ENCODE measurements around the gene AIRE. TPM values are rescaled to one million over a fixed set of nuclear protein-coding genes. Genes with fewer than 3 reads are reported as not detected.

Gene AIRE
- total RNA-seq, 6 donors from 2014 or later = not detected

DNA sequence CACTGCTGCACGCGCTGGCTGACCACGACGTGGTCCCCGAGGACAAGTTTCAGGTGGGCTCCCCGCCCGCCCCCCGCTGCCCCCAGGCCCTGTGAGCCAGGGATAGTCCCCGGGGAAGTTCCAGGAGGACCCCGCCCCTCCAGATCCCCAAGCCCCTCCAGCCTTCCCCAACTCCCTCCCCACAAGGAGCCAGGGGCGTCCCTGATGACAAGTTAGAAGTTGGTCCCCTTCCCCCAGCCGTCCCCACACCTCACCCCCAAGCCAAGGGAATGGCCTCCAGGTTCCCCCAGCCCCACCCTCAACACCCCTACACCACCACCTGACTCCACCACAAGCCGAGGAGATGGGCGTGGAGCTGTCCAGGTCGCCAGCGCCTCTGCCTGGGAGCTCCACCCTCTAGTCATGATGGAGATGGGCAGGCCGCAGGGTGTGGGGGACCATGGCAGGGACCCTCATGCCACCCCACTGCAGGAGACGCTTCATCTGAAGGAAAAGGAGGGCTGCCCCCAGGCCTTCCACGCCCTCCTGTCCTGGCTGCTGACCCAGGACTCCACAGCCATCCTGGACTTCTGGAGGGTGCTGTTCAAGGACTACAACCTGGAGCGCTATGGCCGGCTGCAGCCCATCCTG is 525 bp downstream of the AIRE start:
- Histone ChIP-seq H3K9me3 (no peaks in the 10 kb centered on the region), H3K4me3 (no peak overlapping the region), H3K27ac (no peak overlapping the region), H3K4me1 (peaks cover 5 to 12% (median 8%) of the 10 kb centered on the region in 4 donors), H3K36me3 (no peaks in the 10 kb centered on the region), H3K27me3 (peaks cover 0 to 20% (median 3%) of the 10 kb centered on the region in 4 donors)
- DNase-seq (peak in 1 of 2 donors; percentile 66), ATAC-seq (ENCODE audit: low FRiP score in 2 of 2) (no peak)
- 66 to 76% methylated on average over 6 to 18 of the region's 21 CpGs for WGBS, 2 donors
- TF ChIP-seq POLR2A (IDR thresholded peaks at IDR 0.05) (no peak), POLR2AphosphoS5 (IDR thresholded peaks at IDR 0.05) (no peak), EP300 (IDR thresholded peaks at IDR 0.05) (no peak)
- TF ChIP-seq, protein P1, sequence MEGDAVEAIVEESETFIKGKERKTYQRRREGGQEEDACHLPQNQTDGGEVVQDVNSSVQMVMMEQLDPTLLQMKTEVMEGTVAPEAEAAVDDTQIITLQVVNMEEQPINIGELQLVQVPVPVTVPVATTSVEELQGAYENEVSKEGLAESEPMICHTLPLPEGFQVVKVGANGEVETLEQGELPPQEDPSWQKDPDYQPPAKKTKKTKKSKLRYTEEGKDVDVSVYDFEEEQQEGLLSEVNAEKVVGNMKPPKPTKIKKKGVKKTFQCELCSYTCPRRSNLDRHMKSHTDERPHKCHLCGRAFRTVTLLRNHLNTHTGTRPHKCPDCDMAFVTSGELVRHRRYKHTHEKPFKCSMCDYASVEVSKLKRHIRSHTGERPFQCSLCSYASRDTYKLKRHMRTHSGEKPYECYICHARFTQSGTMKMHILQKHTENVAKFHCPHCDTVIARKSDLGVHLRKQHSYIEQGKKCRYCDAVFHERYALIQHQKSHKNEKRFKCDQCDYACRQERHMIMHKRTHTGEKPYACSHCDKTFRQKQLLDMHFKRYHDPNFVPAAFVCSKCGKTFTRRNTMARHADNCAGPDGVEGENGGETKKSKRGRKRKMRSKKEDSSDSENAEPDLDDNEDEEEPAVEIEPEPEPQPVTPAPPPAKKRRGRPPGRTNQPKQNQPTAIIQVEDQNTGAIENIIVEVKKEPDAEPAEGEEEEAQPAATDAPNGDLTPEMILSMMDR (IDR thresholded peaks at IDR 0.05) = no peak

DNA sequence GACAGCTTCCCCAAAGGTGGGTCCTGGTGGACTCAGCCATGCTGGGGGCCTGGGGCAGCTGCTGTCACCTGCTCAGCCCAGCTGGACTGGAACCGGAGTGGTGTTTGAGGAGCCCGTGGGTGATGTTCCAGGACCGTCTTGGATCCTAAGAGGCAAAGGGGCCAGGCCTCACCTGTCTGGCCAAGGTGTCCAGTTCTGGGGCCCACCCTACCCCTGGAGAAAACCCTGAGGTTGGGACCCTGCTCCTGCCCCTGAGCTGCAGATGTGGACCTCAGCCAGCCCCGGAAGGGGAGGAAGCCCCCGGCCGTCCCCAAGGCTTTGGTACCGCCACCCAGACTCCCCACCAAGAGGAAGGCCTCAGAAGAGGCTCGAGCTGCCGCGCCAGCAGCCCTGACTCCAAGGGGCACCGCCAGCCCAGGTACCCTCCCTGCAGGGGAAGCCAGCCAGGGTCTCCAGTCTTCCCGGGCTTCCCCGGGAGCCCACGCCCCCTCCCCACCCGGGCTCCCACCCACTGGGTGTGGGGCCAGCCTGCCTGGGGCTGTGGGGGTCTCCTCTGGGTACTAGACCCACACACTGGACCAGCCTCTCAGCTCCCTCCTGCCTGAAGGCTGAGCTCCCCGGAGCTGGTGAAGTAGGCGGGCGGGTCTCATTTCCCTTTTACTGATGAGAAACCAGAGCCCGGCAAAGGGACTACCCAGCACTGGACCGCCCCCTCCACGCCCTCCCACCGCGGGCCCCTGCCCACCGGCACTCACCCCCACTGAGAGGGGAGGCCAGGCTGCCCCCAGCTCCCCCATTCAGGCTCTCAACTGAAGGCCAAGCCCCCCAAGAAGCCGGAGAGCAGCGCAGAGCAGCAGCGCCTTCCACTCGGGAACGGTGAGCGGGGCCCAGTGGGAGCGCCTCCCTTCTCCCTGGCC is 1.3 kb downstream of the AIRE start:
- no peaks in the 10 kb centered on the region for H3K36me3 ChIP-seq
- H3K4me1 ChIP-seq = peaks cover 5 to 12% (median 8%) of the 10 kb centered on the region in 4 donors
- WGBS, 2 donors = 57 to 68% methylated on average over 3 to 31 of the region's 31 CpGs
- H3K27ac ChIP-seq = no peak overlapping the region
- H3K9me3 ChIP-seq = no peaks in the 10 kb centered on the region
- H3K4me3 ChIP-seq = no peak overlapping the region
- peak in 1 of 2 donors; percentile 77 for DNase-seq
- ATAC-seq (ENCODE audit: low FRiP score in 2 of 2) = no peak
- H3K27me3 ChIP-seq = peaks cover 0 to 20% (median 3%) of the 10 kb centered on the region in 4 donors
- TF ChIP-seq EP300 (IDR thresholded peaks at IDR 0.05) (no peak), POLR2A (IDR thresholded peaks at IDR 0.05) (no peak), POLR2AphosphoS5 (IDR thresholded peaks at IDR 0.05) (no peak)
- TF ChIP-seq, protein P1 (IDR thresholded peaks at IDR 0.05) = no peak

DNA sequence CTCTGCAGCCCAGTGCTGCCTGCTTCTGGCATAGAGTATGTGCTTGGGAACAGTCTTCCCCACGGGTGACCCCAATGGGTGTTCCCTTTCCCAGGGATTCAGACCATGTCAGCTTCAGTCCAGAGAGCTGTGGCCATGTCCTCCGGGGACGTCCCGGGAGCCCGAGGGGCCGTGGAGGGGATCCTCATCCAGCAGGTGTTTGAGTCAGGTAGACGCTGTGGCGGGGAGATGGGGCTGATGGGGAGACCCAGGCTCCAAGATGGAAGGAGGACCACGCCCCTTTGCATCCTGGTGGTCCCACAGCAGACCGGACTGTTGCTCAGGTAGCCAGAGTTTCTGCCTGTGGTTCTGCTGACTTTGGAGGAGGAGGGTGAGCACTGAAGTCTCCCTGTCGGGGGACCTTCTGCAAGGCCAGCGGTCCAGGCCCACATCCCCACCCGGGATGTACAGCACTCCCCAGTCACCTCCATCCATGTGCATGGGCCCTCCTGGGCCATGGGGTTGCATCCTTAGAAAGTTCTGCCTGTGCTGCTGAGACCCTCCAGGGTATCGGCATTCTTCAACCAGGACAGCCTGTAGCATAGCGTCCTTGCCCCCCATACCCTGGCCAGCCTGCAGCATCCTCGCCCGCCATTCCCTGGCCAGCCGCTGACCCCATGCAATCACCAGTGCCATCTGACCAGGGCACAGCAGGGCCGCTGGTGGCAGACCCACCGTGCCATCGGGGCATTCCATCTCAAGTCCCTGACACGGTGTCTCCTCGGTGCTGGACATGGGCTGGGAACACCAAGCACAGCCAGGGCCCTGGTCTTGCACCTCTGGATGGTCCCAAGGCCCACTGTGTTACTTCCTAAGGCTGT is 2.8 kb downstream of the AIRE start:
- no peak overlapping the region for H3K4me3 ChIP-seq
- TF ChIP-seq, protein P1 (IDR thresholded peaks at IDR 0.05) = no peak
- TF ChIP-seq EP300 (IDR thresholded peaks at IDR 0.05) = no peak
- no peak for TF ChIP-seq POLR2AphosphoS5 (IDR thresholded peaks at IDR 0.05)
- no peak for TF ChIP-seq POLR2A (IDR thresholded peaks at IDR 0.05)
- ATAC-seq (ENCODE audit: low FRiP score in 2 of 2) (no peak), DNase-seq (peak in 1 of 2 donors; percentile 67)
- H3K4me1 ChIP-seq = peaks cover 5 to 12% (median 8%) of the 10 kb centered on the region in 4 donors
- no peaks in the 10 kb centered on the region for H3K9me3 ChIP-seq
- no peaks in the 10 kb centered on the region for H3K36me3 ChIP-seq
- H3K27me3 ChIP-seq = peaks cover 0 to 20% (median 3%) of the 10 kb centered on the region in 4 donors
- 87 to 93% methylated on average over 16 to 22 of the region's 23 CpGs for WGBS, 2 donors
- H3K27ac ChIP-seq = no peak overlapping the region

DNA sequence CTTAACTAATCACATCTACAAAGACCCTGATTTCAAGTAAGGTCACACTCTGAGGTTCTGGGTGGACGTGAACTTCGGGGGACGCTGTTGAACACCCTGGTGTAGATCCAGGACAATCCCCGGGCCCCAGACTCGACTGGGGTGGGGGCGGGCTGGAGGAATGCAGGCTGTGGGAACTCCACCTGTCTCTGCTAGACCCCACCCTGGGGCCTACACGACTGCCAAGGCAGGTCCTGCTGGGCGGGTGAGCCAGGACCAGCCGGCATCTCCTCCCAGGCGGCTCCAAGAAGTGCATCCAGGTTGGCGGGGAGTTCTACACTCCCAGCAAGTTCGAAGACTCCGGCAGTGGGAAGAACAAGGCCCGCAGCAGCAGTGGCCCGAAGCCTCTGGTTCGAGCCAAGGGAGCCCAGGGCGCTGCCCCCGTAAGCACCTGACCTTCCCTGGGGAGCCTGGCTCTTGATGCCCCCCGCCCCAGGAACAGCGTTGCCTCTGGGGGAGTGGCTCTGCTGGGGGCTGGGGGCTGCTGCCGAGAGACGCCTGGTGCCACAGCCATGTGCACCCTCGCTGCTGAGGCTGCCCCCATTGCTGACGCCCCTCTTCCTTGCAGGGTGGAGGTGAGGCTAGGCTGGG is 3.8 kb downstream of the AIRE start:
- 73 to 82% methylated on average over 3 to 23 of the region's 24 CpGs for WGBS, 2 donors
- H3K9me3 ChIP-seq = no peaks in the 10 kb centered on the region
- no peak for TF ChIP-seq POLR2AphosphoS5 (IDR thresholded peaks at IDR 0.05)
- no peak for TF ChIP-seq POLR2A (IDR thresholded peaks at IDR 0.05)
- TF ChIP-seq, protein P1 (IDR thresholded peaks at IDR 0.05) = no peak
- TF ChIP-seq EP300 (IDR thresholded peaks at IDR 0.05) = no peak
- no peak overlapping the region for H3K27ac ChIP-seq
- ATAC-seq (ENCODE audit: low FRiP score in 2 of 2) (no peak), DNase-seq (peak in 1 of 2 donors; percentile 72)
- H3K36me3 ChIP-seq = no peaks in the 10 kb centered on the region
- H3K4me1 ChIP-seq = peaks cover 5 to 14% (median 7%) of the 10 kb centered on the region in 4 donors
- H3K4me3 ChIP-seq = no peak overlapping the region
- H3K27me3 ChIP-seq = peaks cover 0 to 20% (median 3%) of the 10 kb centered on the region in 4 donors

Data from upper lobe of left lung (tissue), 6 donors.